Measurements from ENCODE around the gene MCM7. TPM values are rescaled to one million over a fixed set of nuclear protein-coding genes. Genes with fewer than 3 reads are reported as not detected.

Gene MCM7
- total RNA-seq, 1 donor from 2014 or later = 426 TPM

DNA sequence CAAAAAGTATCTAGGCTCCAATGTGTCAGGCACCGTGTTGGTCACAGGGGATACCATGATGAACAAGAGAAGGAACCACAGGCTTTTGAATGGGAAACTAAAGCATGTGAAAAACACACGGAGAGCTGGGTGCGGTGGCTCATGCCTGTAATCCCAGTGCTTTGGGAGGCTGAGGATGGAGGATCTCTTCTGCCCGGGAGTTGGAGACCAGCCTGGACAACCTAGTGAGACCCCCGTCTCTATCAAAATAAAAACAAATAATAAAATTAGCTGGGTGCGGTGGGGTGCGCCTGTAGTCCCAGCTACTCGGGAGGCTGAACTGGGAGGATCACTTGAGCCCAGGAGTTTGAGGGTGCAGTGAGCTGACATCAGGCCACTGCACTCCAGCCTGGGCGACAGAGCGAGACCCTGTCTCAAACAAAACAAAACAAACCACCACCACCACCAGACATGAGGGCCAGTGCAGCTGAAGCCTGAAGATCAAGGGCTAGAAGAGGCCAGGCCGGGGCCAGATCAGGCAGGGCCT, 13.0 kb downstream of the MCM7 start:
- peaks cover 45% of the 10 kb centered on the region for H3K4me1 Mint-ChIP-seq
- DNase-seq (ENCODE audit: low read depth, low spot score) = no peak
- peaks cover 56% of the 10 kb centered on the region for H3K27me3 Mint-ChIP-seq (ENCODE audit: low read depth)
- no peaks in the 10 kb centered on the region for H3K9me3 Mint-ChIP-seq
- TF ChIP-seq, protein P1, sequence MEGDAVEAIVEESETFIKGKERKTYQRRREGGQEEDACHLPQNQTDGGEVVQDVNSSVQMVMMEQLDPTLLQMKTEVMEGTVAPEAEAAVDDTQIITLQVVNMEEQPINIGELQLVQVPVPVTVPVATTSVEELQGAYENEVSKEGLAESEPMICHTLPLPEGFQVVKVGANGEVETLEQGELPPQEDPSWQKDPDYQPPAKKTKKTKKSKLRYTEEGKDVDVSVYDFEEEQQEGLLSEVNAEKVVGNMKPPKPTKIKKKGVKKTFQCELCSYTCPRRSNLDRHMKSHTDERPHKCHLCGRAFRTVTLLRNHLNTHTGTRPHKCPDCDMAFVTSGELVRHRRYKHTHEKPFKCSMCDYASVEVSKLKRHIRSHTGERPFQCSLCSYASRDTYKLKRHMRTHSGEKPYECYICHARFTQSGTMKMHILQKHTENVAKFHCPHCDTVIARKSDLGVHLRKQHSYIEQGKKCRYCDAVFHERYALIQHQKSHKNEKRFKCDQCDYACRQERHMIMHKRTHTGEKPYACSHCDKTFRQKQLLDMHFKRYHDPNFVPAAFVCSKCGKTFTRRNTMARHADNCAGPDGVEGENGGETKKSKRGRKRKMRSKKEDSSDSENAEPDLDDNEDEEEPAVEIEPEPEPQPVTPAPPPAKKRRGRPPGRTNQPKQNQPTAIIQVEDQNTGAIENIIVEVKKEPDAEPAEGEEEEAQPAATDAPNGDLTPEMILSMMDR (conservative IDR thresholded peaks at IDR 0.05) = no peak
- peaks cover 25% of the 10 kb centered on the region for H3K36me3 Mint-ChIP-seq (ENCODE audit: low read depth)
- peak overlapping the region; percentile 75 for H3K27ac Mint-ChIP-seq (ENCODE audit: unreplicated experiment)
- peak overlapping the region; percentile 99 for H3K4me3 Mint-ChIP-seq

- Mint-ChIP-seq H3K9me3 (no peaks in the 10 kb centered on the region), H3K4me3 (peak overlapping the region; percentile 99), H3K4me1 (peaks cover 43% of the 10 kb centered on the region), H3K27ac (ENCODE audit: unreplicated experiment) (no peak overlapping the region), H3K27me3 (ENCODE audit: low read depth) (peaks cover 52% of the 10 kb centered on the region), H3K36me3 (ENCODE audit: low read depth) (peaks cover 16% of the 10 kb centered on the region)
- TF ChIP-seq, protein P1 (conservative IDR thresholded peaks at IDR 0.05) = no peak
- no peak for DNase-seq (ENCODE audit: low read depth, low spot score)
Observed at GRCh38 chr7:100087055-100087750, 14.0 kb downstream of the MCM7 start.

GRCh38 chr7:100085515-100085914, 15.7 kb downstream of the MCM7 start:
- no peak for DNase-seq (ENCODE audit: low read depth, low spot score)
- peak overlapping the region; percentile 64 for H3K4me3 Mint-ChIP-seq
- TF ChIP-seq, protein P1 (conservative IDR thresholded peaks at IDR 0.05) = no peak
- H3K4me1 Mint-ChIP-seq = peaks cover 42% of the 10 kb centered on the region
- peaks cover 39% of the 10 kb centered on the region for H3K27me3 Mint-ChIP-seq (ENCODE audit: low read depth)
- no peak overlapping the region for H3K27ac Mint-ChIP-seq (ENCODE audit: unreplicated experiment)
- H3K36me3 Mint-ChIP-seq (ENCODE audit: low read depth) = peaks cover 3% of the 10 kb centered on the region
- H3K9me3 Mint-ChIP-seq = no peaks in the 10 kb centered on the region

GRCh38 chr7:100082978-100083377, 18.2 kb downstream of the MCM7 start:
- TF ChIP-seq, protein P1 (conservative IDR thresholded peaks at IDR 0.05) = no peak
- H3K9me3 Mint-ChIP-seq = no peaks in the 10 kb centered on the region
- peak overlapping the region; percentile 97 for H3K4me3 Mint-ChIP-seq
- peaks cover 33% of the 10 kb centered on the region for H3K27me3 Mint-ChIP-seq (ENCODE audit: low read depth)
- peaks cover 16% of the 10 kb centered on the region for H3K36me3 Mint-ChIP-seq (ENCODE audit: low read depth)
- H3K27ac Mint-ChIP-seq (ENCODE audit: unreplicated experiment) = no peak overlapping the region
- H3K4me1 Mint-ChIP-seq = peaks cover 44% of the 10 kb centered on the region
- DNase-seq (ENCODE audit: low read depth, low spot score) = no peak

DNA sequence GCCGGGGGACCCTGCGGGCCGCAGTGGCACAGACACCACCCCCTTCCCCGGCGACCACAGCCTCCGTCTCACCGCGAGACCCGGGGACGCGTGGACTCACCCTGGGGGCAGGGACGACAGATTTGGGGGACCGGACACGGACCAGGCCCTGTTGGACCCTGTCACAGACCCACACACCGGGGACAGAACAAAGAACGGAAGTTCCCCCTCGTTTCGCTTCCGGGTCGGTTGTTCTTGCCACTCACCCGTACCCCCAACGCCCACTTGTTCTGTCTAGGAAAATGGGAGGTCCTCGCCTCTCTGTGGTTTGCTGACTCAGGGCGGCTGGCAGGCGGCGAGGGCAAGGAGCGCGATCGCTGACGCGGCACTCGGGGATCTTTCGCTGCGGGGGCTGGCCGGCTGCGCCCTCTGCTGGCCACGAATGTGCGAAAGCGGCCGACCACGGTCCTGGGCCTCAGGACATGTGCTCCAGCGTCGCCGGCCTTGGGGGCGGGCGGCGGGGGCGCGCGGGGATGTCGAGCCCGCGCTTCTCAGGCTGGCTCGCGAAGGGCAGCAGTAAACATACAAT, 19.6 kb downstream of the MCM7 start, which contains the start of gene ZNF3:
Gene ZNF3, minus strand, starts transcription at position 189 of the 568 bp plus-strand sequence. CDS start 4,366 bp downstream, outside the sequence.
- TF ChIP-seq, protein P1 (conservative IDR thresholded peaks at IDR 0.05) = peak; percentile 98
- Mint-ChIP-seq H3K4me1 (peaks cover 45% of the 10 kb centered on the region), H3K36me3 (ENCODE audit: low read depth) (peaks cover 23% of the 10 kb centered on the region), H3K27ac (ENCODE audit: unreplicated experiment) (peak within 1 kb of the TSS; percentile 99), H3K4me3 (peak within 1 kb of the TSS; percentile 97), H3K9me3 (peaks cover 3% of the 10 kb centered on the region), H3K27me3 (ENCODE audit: low read depth) (peaks cover 30% of the 10 kb centered on the region)
- DNase-seq (ENCODE audit: low read depth, low spot score) = peak; percentile 99

All from neural crest cell (in vitro differentiated cells).